SU-DHL-6 (cell line): ENCODE data around the gene YKT6.

ENCODE experiments used
- H2AFZ ChIP-seq: fragments of 200-600 bp; sonication (generic); 2 replicates; pipeline ENCODE4 v1.6.1; 2014; ENCODE audit warnings: low read depth, mild to moderate bottlenecking, moderate library complexity, mixed read lengths, antibody characterized with exemption, low read length; ENCODE audit not compliant: severe bottlenecking
- H3F3A ChIP-seq: fragments of 200-600 bp; shearing (Covaris generic); 2 replicates; pipeline ENCODE4 v1.6.0; 2016; ENCODE audit warnings: antibody characterized with exemption, mild to moderate bottlenecking; ENCODE audit not compliant: insufficient read depth
- H3K27ac ChIP-seq: fragments of 200-600 bp; sonication (generic); 2 replicates; pipeline ENCODE4 v1.5.1; 2016; ENCODE audit warnings: low read depth, mild to moderate bottlenecking, low read length, moderate library complexity, mixed read lengths
- H3K27me3 ChIP-seq: fragments of 200-600 bp; sonication (generic), shearing (Covaris generic); 2 replicates; pipeline ENCODE4 v1.6.0; 2014; ENCODE audit warnings: mild to moderate bottlenecking, low read length
- H3K36me3 ChIP-seq: fragments of 200-600 bp; sonication (generic); 2 replicates; pipeline ENCODE4 v1.6.1; 2014; ENCODE audit warnings: mild to moderate bottlenecking, low read length, mixed read lengths
- H3K4me2 ChIP-seq: fragments of 300-600, 200-600 bp; shearing (Covaris generic), sonication (generic); 2 replicates; pipeline ENCODE4 v1.6.0; 2014; ENCODE audit warnings: low read length, low read depth, mild to moderate bottlenecking; ENCODE audit not compliant: poor library complexity, severe bottlenecking
- H3K4me3 ChIP-seq: fragments of 200-600 bp; sonication (generic); 2 replicates; pipeline ENCODE4 v1.5.1; 2014; ENCODE audit warnings: antibody characterized with exemption, low read length, mild to moderate bottlenecking, mixed read lengths; ENCODE audit not compliant: insufficient read depth, poor library complexity, severe bottlenecking
- H3K79me2 ChIP-seq: fragments of 200-600 bp; sonication (generic); 2 replicates; pipeline ENCODE4 v1.6.1; 2014; ENCODE audit warnings: mild to moderate bottlenecking, low read length, moderate library complexity; ENCODE audit not compliant: insufficient read depth
- H3K9ac ChIP-seq: fragments of 200-600 bp; sonication (generic); 2 replicates; pipeline ENCODE4 v1.7.0; 2014; ENCODE audit warnings: mild to moderate bottlenecking, low read length
- H3K9me2 ChIP-seq: fragments of 200-600 bp; sonication (generic); replicated peaks from 2 replicates; pipeline ENCODE4 v1.6.1; 2014; ENCODE audit warnings: low read length; ENCODE audit not compliant: insufficient read depth
- H3K9me3 ChIP-seq: fragments of 200-600 bp; sonication (generic); 2 replicates; pipeline ENCODE4 v1.6.1; 2014; ENCODE audit warnings: low read length, mixed read lengths; ENCODE audit not compliant: insufficient read depth
- H4K20me1 ChIP-seq: fragments of 200-600 bp; sonication (generic); 2 replicates; pipeline ENCODE4 v1.6.1; 2014; ENCODE audit warnings: low read depth, mild to moderate bottlenecking, antibody characterized with exemption, low read length, moderate library complexity, mixed read lengths
- CTCF ChIP-seq: fragments of 200-600 bp; sonication (generic); IDR thresholded peaks from one replicate; pipeline ENCODE4 v1.5.1; 2017; ENCODE audit warnings: antibody characterized with exemption, mild to moderate bottlenecking, low read length, moderate library complexity; ENCODE audit not compliant: insufficient read depth, poor library complexity, severe bottlenecking
- EZH2phosphoT487 ChIP-seq: fragments of 200-600 bp; sonication (generic), shearing (Covaris generic); conservative IDR thresholded peaks from 2 replicates; pipeline ENCODE4 v1.6.1; 2018; ENCODE audit warnings: mild to moderate bottlenecking, antibody characterized with exemption, low read length, moderate library complexity, mixed read lengths

YKT6 gene

DNA sequence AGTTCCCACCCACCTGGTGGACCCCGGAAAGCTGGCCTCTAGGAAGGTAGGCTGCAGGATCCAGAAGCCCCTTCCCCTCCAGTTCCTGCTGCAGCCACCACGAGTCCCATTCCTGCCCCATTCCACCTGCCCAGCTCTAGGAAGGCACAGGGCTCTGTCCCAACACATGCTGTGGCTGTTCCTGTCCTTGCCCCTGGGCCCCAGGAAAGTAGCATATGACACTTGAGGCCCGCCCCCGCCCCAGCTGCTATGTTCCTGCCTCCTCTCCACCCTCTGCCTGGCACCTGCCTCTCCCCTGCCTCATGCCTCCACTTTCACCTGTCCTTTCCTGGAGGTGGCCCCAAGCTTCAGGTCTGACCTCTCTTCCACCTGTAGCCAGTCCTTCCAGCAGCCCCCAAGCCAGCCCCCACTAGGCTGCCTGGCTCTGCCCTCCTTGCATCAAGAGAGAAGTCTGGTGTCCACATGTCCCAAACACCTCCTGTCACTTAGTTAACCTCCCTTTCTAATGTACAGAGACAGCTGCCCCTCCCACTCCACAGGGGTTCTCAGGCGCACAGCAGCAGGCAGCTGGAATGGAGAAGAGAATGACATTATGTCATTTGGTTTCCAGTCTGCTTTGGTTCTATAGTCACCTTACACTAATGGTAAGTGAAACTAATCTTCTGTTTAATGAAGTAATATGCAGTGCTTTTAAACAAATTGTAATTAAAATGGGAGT is 22.7 kb downstream of the YKT6 start:
- no peaks in the 10 kb centered on the region for H3K27me3 ChIP-seq
- TF ChIP-seq EZH2phosphoT487 (no peak), CTCF (no peak)
- H3K27ac ChIP-seq = no peak overlapping the region

GRCh38 chr7:44224080-44224973 is 23.5 kb downstream of the YKT6 start:
- H2AFZ ChIP-seq = no peak overlapping the region
- H3K36me3 ChIP-seq = no peaks in the 10 kb centered on the region
- no peaks in the 10 kb centered on the region for H3K79me2 ChIP-seq
- no peaks in the 10 kb centered on the region for H4K20me1 ChIP-seq
- TF ChIP-seq CTCF (no peak), EZH2phosphoT487 (no peak)
- H3F3A ChIP-seq = no peaks in the 10 kb centered on the region
- H3K9me2 ChIP-seq = no peaks in the 10 kb centered on the region
- H3K27me3 ChIP-seq = no peaks in the 10 kb centered on the region
- H3K9ac ChIP-seq = no peak overlapping the region
- H3K27ac ChIP-seq = no peak overlapping the region
- no peaks in the 10 kb centered on the region for H3K9me3 ChIP-seq
- no peak overlapping the region for H3K4me3 ChIP-seq
- H3K4me2 ChIP-seq = no peak overlapping the region

More for the DNA sequence above, 22.7 kb downstream of the YKT6 start:
- H3K79me2 ChIP-seq = no peaks in the 10 kb centered on the region
- no peak overlapping the region for H3K4me2 ChIP-seq
- H3K9ac ChIP-seq = no peak overlapping the region
- no peaks in the 10 kb centered on the region for H3K36me3 ChIP-seq
- no peaks in the 10 kb centered on the region for H3K9me3 ChIP-seq
- H3K4me3 ChIP-seq = no peak overlapping the region
- H3K9me2 ChIP-seq = no peaks in the 10 kb centered on the region
- no peak overlapping the region for H2AFZ ChIP-seq
- no peaks in the 10 kb centered on the region for H4K20me1 ChIP-seq
- H3F3A ChIP-seq = no peaks in the 10 kb centered on the region

GRCh38 chr7:44224974-44225565 is 24.3 kb downstream of the YKT6 start:
- no peaks in the 10 kb centered on the region for H3K9me3 ChIP-seq
- H3K4me3 ChIP-seq = no peak overlapping the region
- H3K27me3 ChIP-seq = no peaks in the 10 kb centered on the region
- TF ChIP-seq CTCF = no peak
- TF ChIP-seq EZH2phosphoT487 = no peak
- no peak overlapping the region for H3K9ac ChIP-seq
- no peak overlapping the region for H3K4me2 ChIP-seq
- H3F3A ChIP-seq = no peaks in the 10 kb centered on the region
- H3K79me2 ChIP-seq = no peaks in the 10 kb centered on the region
- no peak overlapping the region for H2AFZ ChIP-seq
- H3K27ac ChIP-seq = no peak overlapping the region
- no peaks in the 10 kb centered on the region for H4K20me1 ChIP-seq
- no peaks in the 10 kb centered on the region for H3K9me2 ChIP-seq
- no peaks in the 10 kb centered on the region for H3K36me3 ChIP-seq
